ENCODE measurements around the gene RADIL. TPM values are rescaled to one million over a fixed set of nuclear protein-coding genes. Genes with fewer than 3 reads are reported as not detected.

The RADIL gene
- total RNA-seq, 1 experiment from 2014 or later = 5.6 TPM

GRCh38 chr7:4879396-4880081 lies 4.0 kb downstream of the RADIL start:
- CTCF ChIA-PET = no interaction called here
- no peak overlapping the region for H3K9ac ChIP-seq (ENCODE audit: low read length)

GRCh38 chr7:4878336-4879335 lies 4.9 kb downstream of the RADIL start:
- Histone ChIP-seq H3K9ac (ENCODE audit: low read length) (no peak overlapping the region), H3K4me2 (ENCODE audit: low read length) (no peak overlapping the region), H3K27ac (ENCODE audit: low read length) (no peak overlapping the region), H3K27me3 (ENCODE audit: low read length) (no peaks in the 10 kb centered on the region), H3F3A (ENCODE audit: low read length, unreplicated experiment) (no peaks in the 10 kb centered on the region), H3K9me3 (ENCODE audit: low read length) (no peaks in the 10 kb centered on the region), H3K4me3 (ENCODE audit: low read length) (no peak overlapping the region), H4K20me1 (ENCODE audit: low read length) (no peaks in the 10 kb centered on the region), H3K4me1 (ENCODE audit: insufficient read depth, low read length) (0 out of 2 replicates have a peak, but pooled peaks cover 10% of the 10 kb centered on the region), H3K9me2 (replicated peaks; ENCODE audit: low read length) (no peaks in the 10 kb centered on the region), H3K79me2 (ENCODE audit: low read length) (no peaks in the 10 kb centered on the region), H2AFZ (ENCODE audit: low read length) (no peak overlapping the region), H3K36me3 (ENCODE audit: low read depth, low read length) (no peaks in the 10 kb centered on the region)
- ATAC-seq = no peak
- no TSS peak for BruUV-seq (replicated peaks)
- no peak for TF ChIP-seq EZH2 (IDR thresholded peaks at IDR 0.05; ENCODE audit: low read length, unreplicated experiment)
- no peak for TF ChIP-seq CTCF (conservative IDR thresholded peaks at IDR 0.05; ENCODE audit: low read depth, low read length)
- no peak for TF ChIP-seq EZH2phosphoT487 (IDR thresholded peaks at IDR 0.05; ENCODE audit: borderline replicate concordance, low read length)
- DNase-seq = no peak
- intact Hi-C loops (cut with micrococcal nuclease) = no loop called here
- CTCF ChIA-PET = no interaction called here
- POLR2A ChIA-PET (ENCODE audit: unreplicated experiment) = no interaction called here

More at GRCh38 chr7:4879396-4880081, 4.0 kb downstream of the RADIL start:
- ATAC-seq = no peak
- Histone ChIP-seq H3K9me2 (replicated peaks; ENCODE audit: low read length) (no peaks in the 10 kb centered on the region), H3K36me3 (ENCODE audit: low read depth, low read length) (no peaks in the 10 kb centered on the region), H2AFZ (ENCODE audit: low read length) (no peak overlapping the region), H4K20me1 (ENCODE audit: low read length) (no peaks in the 10 kb centered on the region), H3K9me3 (ENCODE audit: low read length) (no peaks in the 10 kb centered on the region), H3K27me3 (ENCODE audit: low read length) (no peaks in the 10 kb centered on the region), H3K4me2 (ENCODE audit: low read length) (no peak overlapping the region), H3K79me2 (ENCODE audit: low read length) (no peaks in the 10 kb centered on the region), H3K4me1 (ENCODE audit: insufficient read depth, low read length) (0 out of 2 replicates have a peak, but pooled peaks cover 10% of the 10 kb centered on the region), H3K27ac (ENCODE audit: low read length) (no peak overlapping the region), H3F3A (ENCODE audit: low read length, unreplicated experiment) (no peaks in the 10 kb centered on the region), H3K4me3 (ENCODE audit: low read length) (no peak overlapping the region)
- no TSS peak for BruUV-seq (replicated peaks)
- no peak for TF ChIP-seq EZH2phosphoT487 (IDR thresholded peaks at IDR 0.05; ENCODE audit: borderline replicate concordance, low read length)
- no peak for TF ChIP-seq CTCF (conservative IDR thresholded peaks at IDR 0.05; ENCODE audit: low read depth, low read length)
- no peak for TF ChIP-seq EZH2 (IDR thresholded peaks at IDR 0.05; ENCODE audit: low read length, unreplicated experiment)
- intact Hi-C loops (cut with micrococcal nuclease) = loop anchor here (10.0 kb wide), 1 partner anchor 95 kb away; no protein-coding TSS in a partner anchor
- no peak for DNase-seq
- POLR2A ChIA-PET (ENCODE audit: unreplicated experiment) = no interaction called here

All from PC-3 (cell line).